Activated CD4-positive, CD25-positive, alpha-beta regulatory T cell treated with anti-CD3 and anti-CD28 coated beads, Interleukin-2, amount 50 U/mL, for 72 hours (primary cell): Measurements from ENCODE around the gene GLT6D1.

Experiments
- DNase-seq: peaks from one replicate; pipeline ENCODE4 v3.0.0; 2021

Gene GLT6D1

GRCh38 chr9:135582966-135583687, 56.2 kb downstream of the GLT6D1 start:
- DNase-seq: no peak

GRCh38 chr9:135582541-135582940, 56.8 kb downstream of the GLT6D1 start:
- DNase-seq: no peak

GRCh38 chr9:135581636-135582426, 57.5 kb downstream of the GLT6D1 start:
- no peak for DNase-seq

GRCh38 chr9:135580664-135581380, 58.5 kb downstream of the GLT6D1 start:
- DNase-seq: no peak

- DNase-seq: no peak
Measured at GRCh38 chr9:135579889-135580660, 59.3 kb downstream of the GLT6D1 start.

GRCh38 chr9:135579356-135579755, 60.0 kb downstream of the GLT6D1 start:
- DNase-seq: no peak

GRCh38 chr9:135577256-135577655, 62.1 kb downstream of the GLT6D1 start:
- no peak for DNase-seq

GRCh38 chr9:135575995-135576631, 63.2 kb downstream of the GLT6D1 start:
- no peak for DNase-seq

GRCh38 chr9:135574943-135575342, 64.4 kb downstream of the GLT6D1 start:
- DNase-seq: no peak

- DNase-seq: no peak
Measured at GRCh38 chr9:135574331-135574730, 65.0 kb downstream of the GLT6D1 start.
